ENCODE results near the gene EVI5. TPM values are rescaled to one million over a fixed set of nuclear protein-coding genes. Genes with fewer than 3 reads are reported as not detected.

The EVI5 gene
- total and polyA plus RNA-seq, 10 of the 15 experiments (the other 5 are each of a cell fraction or from before 2014, with no cell fraction given) = 0.27 to 6.8 (median 1.7) TPM

- TF ChIP-seq CHD4 (IDR thresholded peaks at IDR 0.05) (no peak), ZNF24 (IDR thresholded peaks at IDR 0.05) (no peak), JUNB (IDR thresholded peaks at IDR 0.05) (no peak), KAT2A (conservative IDR thresholded peaks at IDR 0.05; ENCODE audit: control insufficient read depth, low read depth, low read length) (no peak), EGR1 (IDR thresholded peaks at IDR 0.05; ENCODE audit: borderline replicate concordance in 1 of 2, low read depth in 2 of 2, low read length in 2 of 2) (no peak), POLR2A (IDR thresholded peaks at IDR 0.05; ENCODE audit: low read depth, low read length) (no peak), STAT1 (conservative IDR thresholded peaks at IDR 0.05) (no peak), MLLT1 (IDR thresholded peaks at IDR 0.05) (no peak), SRF (IDR thresholded peaks at IDR 0.05; ENCODE audit: low read depth in 2 of 2, low read length in 2 of 2) (no peak), IRF5 (IDR thresholded peaks at IDR 0.05; ENCODE audit: borderline replicate concordance) (no peak), MAX (IDR thresholded peaks at IDR 0.05; ENCODE audit: low read depth, low read length) (no peak), CTCF (IDR thresholded peaks at IDR 0.05 in 2 of 3, conservative IDR thresholded peaks at IDR 0.05 in 1 of 3; ENCODE audit: control insufficient read depth in 2 of 3, extremely low read depth in 1 of 3, insufficient read depth in 1 of 3, low read depth in 3 of 3, low read length in 3 of 3) (no peak), NKRF (conservative IDR thresholded peaks at IDR 0.05) (no peak)
- intact Hi-C loops (cut with micrococcal nuclease; ENCODE audit: unreplicated experiment) = no loop called here
These were observed 10.3 kb upstream of the EVI5 start for GRCh38 chr1:92795166-92795565.

More at GRCh38 chr1:92795166-92795565, 10.3 kb upstream of the EVI5 start:
- CTCF ChIA-PET = interaction anchor here (0.6 to 1.5 kb wide), 4 partner anchors 9 to 302 kb away, joined by 3 to 5 read pairs (median 3); no protein-coding TSS in a partner anchor
- Histone ChIP-seq H3K79me2 (ENCODE audit: control insufficient read depth, insufficient read depth, low read length) (no peaks in the 10 kb centered on the region), H3K4me1 (ENCODE audit: control insufficient read depth, insufficient read depth, low read length) (no peaks in the 10 kb centered on the region), H3K4me2 (ENCODE audit: control insufficient read depth, insufficient read depth) (no peak overlapping the region), H3K9ac (ENCODE audit: control insufficient read depth, insufficient read depth, low read length) (no peak overlapping the region), H3K27ac (ENCODE audit: control insufficient read depth, insufficient read depth) (no peak overlapping the region), H3K27me3 (replicated peaks in 1 of 2; ENCODE audit: control insufficient read depth in 2 of 2, insufficient read depth in 2 of 2, low read length in 1 of 2) (peaks cover 0 to 5% of the 10 kb centered on the region in 2 experiments; a peak in 1 of 4 replicates), H3K9me3 (replicated peaks; ENCODE audit: control insufficient read depth, insufficient read depth, low read length) (no peaks in the 10 kb centered on the region), H3K4me3 (no peak overlapping the region), H3K36me3 (ENCODE audit: control insufficient read depth in 2 of 2, insufficient read depth in 2 of 2, low read length in 1 of 2) (no peaks in the 10 kb centered on the region), H4K20me1 (ENCODE audit: control insufficient read depth, insufficient read depth) (no peaks in the 10 kb centered on the region), H2AFZ (ENCODE audit: control insufficient read depth, low read depth, low read length) (no peak overlapping the region)
- WGBS (ENCODE audit: insufficient coverage, insufficient replicate concordance, low lambda C conversion rate, missing lambda C conversion rate) = 91% methylated on average over 4 of the region's 4 CpGs
- RAD21 ChIA-PET (ENCODE audit: unreplicated experiment) = interaction anchor here (1.0 kb wide), 1 partner anchor 23 kb away, joined by 3 read pairs; no protein-coding TSS in a partner anchor
- POLR2A ChIA-PET = no interaction called here
- in situ Hi-C loops (cut with MboI) = no loop called here
- DNase-seq (ENCODE audit: low read depth, low spot score) = no peak
- no peak for FAIRE-seq
- SMC1A ChIA-PET (ENCODE audit: uncharacterized antibody, unreplicated experiment) = interaction anchor here (0.9 to 1.1 kb wide), 2 partner anchors 10 to 509 kb away, joined by 3 read pairs; partner anchors contain the start of gene EVI5
- BruUV-seq (replicated peaks) = no TSS peak
- ATAC-seq = no peak
